ENCODE measurements around the gene OCRL. TPM values are rescaled to one million over a fixed set of nuclear protein-coding genes. Genes with fewer than 3 reads are reported as not detected.

Gene OCRL
- total RNA-seq, 4 donors from 2014 or later = 32.4 to 72.1 (median 57.8) TPM

DNA sequence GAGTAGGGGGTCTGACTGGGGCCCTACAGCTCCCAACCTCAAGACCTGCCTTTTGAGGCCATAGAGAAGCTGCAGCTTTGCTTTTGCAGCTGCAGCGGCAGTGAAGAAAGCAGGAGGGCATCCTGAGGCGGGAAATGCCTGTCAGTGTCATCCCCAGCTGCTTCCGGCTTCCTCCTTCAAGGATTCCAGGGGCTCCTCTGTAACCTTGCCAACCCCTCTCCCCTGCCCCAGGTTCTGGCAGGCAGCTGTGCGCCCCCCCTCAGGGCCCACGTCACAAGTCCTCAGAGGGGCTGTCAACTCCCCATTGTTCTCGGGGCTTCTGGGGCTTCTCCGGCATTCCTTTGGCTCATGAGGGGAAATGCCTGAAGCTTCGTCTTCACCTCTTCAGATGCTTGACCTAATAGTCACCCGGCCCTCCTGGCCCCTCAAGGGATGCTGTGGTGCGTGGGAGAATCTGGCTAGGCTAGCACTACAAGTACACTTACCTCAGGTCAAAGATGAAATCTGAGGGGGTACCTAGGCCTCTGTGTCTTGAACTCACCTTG is 82.8 kb downstream of the OCRL start:
- H3K4me1 ChIP-seq = no peaks in the 10 kb centered on the region
- ATAC-seq = no peak
- no peak overlapping the region for H3K4me3 ChIP-seq
- TF ChIP-seq, protein P1, sequence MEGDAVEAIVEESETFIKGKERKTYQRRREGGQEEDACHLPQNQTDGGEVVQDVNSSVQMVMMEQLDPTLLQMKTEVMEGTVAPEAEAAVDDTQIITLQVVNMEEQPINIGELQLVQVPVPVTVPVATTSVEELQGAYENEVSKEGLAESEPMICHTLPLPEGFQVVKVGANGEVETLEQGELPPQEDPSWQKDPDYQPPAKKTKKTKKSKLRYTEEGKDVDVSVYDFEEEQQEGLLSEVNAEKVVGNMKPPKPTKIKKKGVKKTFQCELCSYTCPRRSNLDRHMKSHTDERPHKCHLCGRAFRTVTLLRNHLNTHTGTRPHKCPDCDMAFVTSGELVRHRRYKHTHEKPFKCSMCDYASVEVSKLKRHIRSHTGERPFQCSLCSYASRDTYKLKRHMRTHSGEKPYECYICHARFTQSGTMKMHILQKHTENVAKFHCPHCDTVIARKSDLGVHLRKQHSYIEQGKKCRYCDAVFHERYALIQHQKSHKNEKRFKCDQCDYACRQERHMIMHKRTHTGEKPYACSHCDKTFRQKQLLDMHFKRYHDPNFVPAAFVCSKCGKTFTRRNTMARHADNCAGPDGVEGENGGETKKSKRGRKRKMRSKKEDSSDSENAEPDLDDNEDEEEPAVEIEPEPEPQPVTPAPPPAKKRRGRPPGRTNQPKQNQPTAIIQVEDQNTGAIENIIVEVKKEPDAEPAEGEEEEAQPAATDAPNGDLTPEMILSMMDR (IDR thresholded peaks at IDR 0.05) = no peak
- no peak for TF ChIP-seq EP300 (IDR thresholded peaks at IDR 0.05)
- no peak for TF ChIP-seq POLR2AphosphoS5 (IDR thresholded peaks at IDR 0.05)
- no peak for TF ChIP-seq POLR2A (IDR thresholded peaks at IDR 0.05)
- no peaks in the 10 kb centered on the region for H3K36me3 ChIP-seq
- H3K9me3 ChIP-seq = no peaks in the 10 kb centered on the region
- no CpG with 5 or more reads among the region's 10 CpGs for WGBS, 2 donors (ENCODE audit: low coverage in 1 of 2)
- H3K27ac ChIP-seq = no peak overlapping the region
- H3K27me3 ChIP-seq = no peaks in the 10 kb centered on the region

DNA sequence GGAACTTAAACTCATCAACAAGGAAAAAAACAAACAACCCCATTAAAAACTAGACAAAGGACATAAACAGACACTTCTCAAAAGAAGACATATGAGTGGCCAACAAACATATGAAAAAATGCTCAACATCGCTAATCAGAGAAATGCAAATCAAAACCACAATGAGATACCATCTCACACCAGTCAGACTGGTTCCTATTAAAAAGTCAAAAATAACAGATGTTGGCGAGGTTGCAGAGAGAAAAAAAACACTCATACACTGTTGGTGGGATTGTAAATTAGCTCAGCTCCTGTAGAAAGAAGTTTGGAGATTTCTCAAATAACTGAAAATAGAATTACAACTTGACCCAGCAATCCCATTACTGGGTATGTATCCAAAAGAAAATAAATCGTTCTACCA is 86.0 kb downstream of the OCRL start:
- TF ChIP-seq EP300 (IDR thresholded peaks at IDR 0.05) (no peak), POLR2AphosphoS5 (IDR thresholded peaks at IDR 0.05) (no peak), POLR2A (IDR thresholded peaks at IDR 0.05) (no peak)
- TF ChIP-seq, protein P1 (IDR thresholded peaks at IDR 0.05) = no peak

DNA sequence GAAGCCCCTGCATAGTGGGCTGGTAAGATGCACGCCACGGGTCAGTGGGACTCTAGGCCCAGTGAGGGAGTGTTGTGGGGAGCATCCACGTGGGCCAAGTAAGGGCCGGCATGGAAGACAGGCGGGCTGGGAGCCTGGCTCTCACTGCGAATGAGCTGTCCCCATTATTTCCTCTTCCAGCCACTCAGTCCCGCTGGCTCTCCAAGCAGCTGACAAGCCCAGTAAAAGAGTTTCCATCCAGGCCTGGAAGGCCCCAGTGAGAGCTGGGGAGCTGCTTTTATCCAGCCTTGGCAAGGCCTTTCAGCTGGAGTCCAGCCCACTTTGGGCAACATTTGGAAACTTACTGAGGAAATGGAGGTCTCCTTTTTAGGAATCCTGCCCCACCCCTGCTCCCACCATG is 89.8 kb downstream of the OCRL start:
- WGBS, 2 donors (ENCODE audit: low coverage in 1 of 2) = 60% methylated on average over 2 of the region's 7 CpGs; no CpG with 5 or more reads in 1 of the 2 donors
- Histone ChIP-seq H3K27me3 (no peaks in the 10 kb centered on the region), H3K9me3 (no peaks in the 10 kb centered on the region), H3K4me3 (no peak overlapping the region), H3K36me3 (no peaks in the 10 kb centered on the region), H3K4me1 (peaks cover 0 to 9% (median 0%) of the 10 kb centered on the region in 3 donors), H3K27ac (peak overlapping the region in 2 of 4 donors; percentile 24 to 42)
- TF ChIP-seq EP300 (IDR thresholded peaks at IDR 0.05) = no peak
- peak; percentile 40 for ATAC-seq

More for the DNA sequence above, 86.0 kb downstream of the OCRL start:
- H3K27me3 ChIP-seq = no peaks in the 10 kb centered on the region
- no peak overlapping the region for H3K27ac ChIP-seq
- no peaks in the 10 kb centered on the region for H3K9me3 ChIP-seq
- H3K36me3 ChIP-seq = no peaks in the 10 kb centered on the region
- H3K4me3 ChIP-seq = no peak overlapping the region
- 59 to 79% methylated on average over 3 of the region's 3 CpGs for WGBS, 2 donors (ENCODE audit: low coverage in 1 of 2)
- peaks cover 0 to 9% (median 0%) of the 10 kb centered on the region in 3 donors for H3K4me1 ChIP-seq
- ATAC-seq = no peak

DNA sequence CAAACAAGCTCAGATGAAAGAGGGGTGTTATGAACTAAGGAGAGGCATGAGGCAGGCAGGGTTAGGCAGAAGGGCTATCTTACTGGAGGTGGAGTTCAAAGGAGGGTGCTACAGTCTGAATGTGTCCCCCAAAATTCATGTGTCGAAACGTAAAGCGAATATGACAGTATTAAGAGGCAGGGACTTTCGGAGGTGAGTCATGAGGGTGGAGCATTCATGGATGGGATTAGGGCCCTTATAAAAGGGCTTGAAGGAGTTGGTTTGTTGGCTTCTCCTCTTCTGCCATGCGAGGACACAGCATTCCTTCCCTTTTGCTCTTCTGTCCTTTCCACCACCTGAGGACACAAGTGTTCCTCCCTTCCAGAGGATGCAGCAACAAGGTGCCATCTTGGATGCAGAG is 91.8 kb downstream of the OCRL start:
- TF ChIP-seq, protein P1 (IDR thresholded peaks at IDR 0.05) = no peak
- TF ChIP-seq EP300 (IDR thresholded peaks at IDR 0.05) (no peak), POLR2A (IDR thresholded peaks at IDR 0.05) (no peak), POLR2AphosphoS5 (IDR thresholded peaks at IDR 0.05) (no peak)
- H3K4me1 ChIP-seq = peaks cover 0 to 9% (median 0%) of the 10 kb centered on the region in 3 donors
- H3K9me3 ChIP-seq = no peaks in the 10 kb centered on the region
- no peaks in the 10 kb centered on the region for H3K36me3 ChIP-seq
- H3K27ac ChIP-seq = no peak overlapping the region
- 80% methylated on average over 1 of the region's 5 CpGs; no CpG with 5 or more reads in 1 of the 2 donors for WGBS, 2 donors (ENCODE audit: low coverage in 1 of 2)
- ATAC-seq = no peak
- H3K4me3 ChIP-seq = no peak overlapping the region
- H3K27me3 ChIP-seq = no peaks in the 10 kb centered on the region

DNA sequence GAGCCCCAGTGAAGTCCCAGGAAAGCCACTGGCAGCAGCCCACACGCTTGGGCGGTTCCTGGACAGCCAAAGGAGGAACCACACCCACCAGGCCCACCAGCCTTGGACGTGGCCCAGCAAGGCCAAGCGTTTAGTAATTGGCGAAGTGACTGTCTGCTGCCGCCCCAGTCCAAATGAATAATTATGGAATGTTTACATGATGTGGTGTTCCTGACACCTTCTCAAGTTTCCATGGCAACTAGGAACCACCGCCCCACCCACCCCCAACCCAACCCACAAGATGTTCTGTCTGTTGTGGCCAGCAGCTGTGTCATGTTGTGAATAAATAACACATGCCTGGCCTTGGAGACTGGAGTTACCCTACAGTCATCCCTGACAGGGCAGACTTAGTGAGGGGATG is 92.4 kb downstream of the OCRL start:
- Histone ChIP-seq H3K9me3 (no peaks in the 10 kb centered on the region), H3K27me3 (no peaks in the 10 kb centered on the region), H3K4me1 (peaks cover 0 to 9% (median 0%) of the 10 kb centered on the region in 3 donors), H3K36me3 (no peaks in the 10 kb centered on the region), H3K4me3 (no peak overlapping the region), H3K27ac (no peak overlapping the region)
- no peak for ATAC-seq
- WGBS, 2 donors (ENCODE audit: low coverage in 1 of 2) = no CpG with 5 or more reads among the region's 7 CpGs
- TF ChIP-seq POLR2AphosphoS5 (IDR thresholded peaks at IDR 0.05) = no peak
- TF ChIP-seq POLR2A (IDR thresholded peaks at IDR 0.05) = no peak
- TF ChIP-seq, protein P1 (IDR thresholded peaks at IDR 0.05) = no peak
- TF ChIP-seq EP300 (IDR thresholded peaks at IDR 0.05) = no peak

Data from gastroesophageal sphincter (tissue), 4 donors.